UCSD-AML1 (cell line): ENCODE measurements around the gene SHANK3.
"Not testable (repeated sequence)": the region's sequence is repeated elsewhere in the genome, so short reads cannot be mapped to it uniquely, and the experiment has no call there.

ENCODE experiments used
- DNase-seq: peaks from one replicate; lab custom pipeline; 2025; ENCODE audit not compliant: unreplicated experiment; lab: John Stamatoyannopoulos, UW

SHANK3 gene

DNA sequence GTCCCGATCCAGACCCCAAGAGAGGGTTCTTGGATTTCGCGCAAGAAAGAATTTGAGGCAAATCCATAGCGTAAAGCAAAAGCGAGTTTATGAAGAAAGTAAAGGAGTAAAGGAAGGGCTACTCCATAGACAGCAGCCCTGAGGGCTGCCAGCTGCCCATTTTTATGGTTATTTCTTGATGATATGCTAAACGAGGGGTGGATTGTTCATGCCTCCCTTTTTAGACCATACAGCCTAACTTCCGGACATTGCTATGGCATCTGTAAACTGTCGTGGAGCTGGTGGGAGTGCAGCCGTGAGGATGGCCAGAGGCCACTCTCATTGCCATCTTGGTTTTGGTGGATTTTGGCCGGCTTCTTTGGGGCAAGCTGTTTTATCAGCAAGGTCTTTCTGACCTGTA, 19.4 kb upstream of the SHANK3 start:
- DNase-seq, result no peak

DNA sequence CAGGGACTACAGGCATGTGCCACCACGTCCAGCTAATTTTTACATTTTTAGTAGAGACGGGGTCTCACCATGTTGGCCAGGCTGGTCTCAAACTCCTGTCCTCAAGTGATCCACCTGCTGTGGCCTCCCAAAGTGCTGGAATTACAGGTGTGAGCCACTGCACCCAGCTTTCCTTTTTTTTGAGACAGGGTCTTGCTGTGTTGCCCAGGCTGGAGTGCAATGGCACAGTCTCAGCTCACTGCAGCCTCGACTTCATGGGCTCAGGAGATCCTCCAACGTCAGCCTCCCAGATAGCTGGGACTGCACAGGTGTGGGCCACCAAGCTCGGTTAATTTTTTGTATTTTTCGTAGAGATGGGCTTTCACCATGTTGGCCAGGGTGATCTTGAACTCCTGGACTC, 18.0 kb upstream of the SHANK3 start:
- not testable (repeated sequence) for DNase-seq

DNA sequence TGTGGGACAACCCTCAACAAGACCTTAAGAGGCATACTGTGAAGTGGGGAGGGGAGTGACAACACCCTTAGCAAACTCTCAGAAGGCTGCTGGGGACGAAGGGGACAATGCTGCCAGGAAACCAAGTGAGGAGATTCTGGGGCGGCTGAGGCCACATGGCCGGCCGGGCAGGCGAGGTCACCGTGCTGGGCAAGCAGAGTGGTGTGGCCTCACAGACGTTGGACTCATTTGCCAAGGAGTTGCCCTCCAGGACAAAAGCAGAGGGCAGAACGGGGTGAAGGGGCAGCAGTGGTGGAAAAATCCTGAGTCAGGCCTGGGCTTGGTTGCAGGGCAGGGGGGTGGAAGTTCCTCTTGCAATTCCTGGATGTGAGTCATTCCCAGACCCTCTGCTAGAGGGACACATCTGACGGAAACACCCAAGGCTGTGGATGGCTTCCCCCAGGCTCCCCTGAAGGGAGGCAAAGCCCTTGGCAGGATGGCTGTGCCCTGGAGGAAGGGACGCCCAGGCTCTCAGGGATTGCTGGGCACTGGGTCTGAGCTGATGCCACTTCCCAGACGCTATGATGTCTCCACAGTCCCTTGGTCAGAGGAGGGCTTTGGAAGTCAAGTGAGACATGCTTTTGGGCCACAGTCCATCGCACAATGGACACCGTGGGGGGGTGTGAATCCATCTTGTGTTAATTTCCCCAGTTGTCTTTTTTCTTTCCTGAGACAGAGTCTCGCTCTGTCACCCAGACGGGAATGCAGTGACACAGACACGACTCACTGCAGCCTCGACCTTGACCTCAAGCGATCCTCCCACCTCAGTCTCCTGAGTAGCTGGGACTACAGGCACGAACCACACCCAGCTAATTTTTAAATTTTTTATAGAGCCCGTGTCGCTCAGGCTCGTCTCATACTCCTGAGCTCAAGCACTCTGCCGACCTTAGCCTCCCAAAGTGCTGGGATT, 16.2 kb upstream of the SHANK3 start:
- peak; percentile 78 for DNase-seq

DNA sequence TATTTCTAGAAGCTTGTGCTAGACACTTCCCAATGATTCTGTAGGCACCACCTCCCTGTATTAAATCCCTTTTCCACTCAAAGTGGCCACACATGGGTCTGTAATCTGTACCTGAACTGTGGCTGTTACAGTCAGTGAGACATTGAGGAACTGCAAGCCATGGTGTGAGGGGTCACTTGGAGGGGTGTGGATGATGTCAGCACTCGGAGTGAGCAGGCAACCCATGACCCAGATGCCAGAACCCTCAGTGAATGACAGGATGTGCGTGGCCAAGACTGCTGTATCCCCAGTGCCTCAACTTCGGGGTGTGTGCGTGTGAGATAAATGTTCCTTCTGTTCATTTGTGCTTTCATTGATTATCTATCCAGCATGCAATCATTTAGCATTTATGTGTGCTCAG, 14.7 kb upstream of the SHANK3 start:
- DNase-seq, result peak; percentile 32

DNA sequence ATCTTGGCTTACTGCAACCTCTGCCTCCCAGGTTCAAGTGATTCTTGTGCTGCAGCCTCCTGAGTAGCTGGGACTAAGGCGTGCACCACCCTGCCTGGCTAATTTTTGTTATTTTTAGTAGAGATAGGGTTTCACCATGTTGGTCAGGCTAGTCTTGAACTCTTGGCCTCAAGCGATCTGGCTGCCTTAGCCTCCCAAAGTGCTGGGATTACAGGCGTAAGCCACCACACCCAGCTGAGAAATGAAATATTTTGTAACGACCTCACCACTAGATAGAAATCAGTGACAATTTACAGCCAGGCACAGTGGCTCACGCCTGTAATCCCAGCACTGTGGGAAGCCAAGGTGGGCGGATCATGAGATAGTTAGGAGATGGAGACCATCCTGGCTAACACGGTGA, 12.9 kb upstream of the SHANK3 start:
- DNase-seq, result not testable (repeated sequence)

DNA sequence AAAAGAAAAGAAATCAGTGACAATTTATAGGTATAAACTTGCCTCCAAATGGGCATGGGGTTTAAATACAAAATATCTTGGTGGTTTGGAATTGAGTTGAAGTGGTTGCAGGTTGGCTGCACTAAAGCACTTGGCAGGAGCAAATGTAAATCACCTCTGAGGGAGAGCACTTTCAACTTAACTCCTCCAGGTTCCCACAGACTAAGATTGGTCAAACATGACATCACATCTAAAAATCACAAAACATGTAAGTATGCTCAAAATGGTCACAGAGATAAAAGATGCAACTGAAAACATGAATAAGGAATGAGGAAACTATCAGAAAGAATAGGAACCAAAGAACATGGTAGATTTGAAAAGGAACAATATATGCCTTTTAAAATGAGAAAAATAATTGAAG, 12.3 kb upstream of the SHANK3 start:
- DNase-seq, result no peak

DNA sequence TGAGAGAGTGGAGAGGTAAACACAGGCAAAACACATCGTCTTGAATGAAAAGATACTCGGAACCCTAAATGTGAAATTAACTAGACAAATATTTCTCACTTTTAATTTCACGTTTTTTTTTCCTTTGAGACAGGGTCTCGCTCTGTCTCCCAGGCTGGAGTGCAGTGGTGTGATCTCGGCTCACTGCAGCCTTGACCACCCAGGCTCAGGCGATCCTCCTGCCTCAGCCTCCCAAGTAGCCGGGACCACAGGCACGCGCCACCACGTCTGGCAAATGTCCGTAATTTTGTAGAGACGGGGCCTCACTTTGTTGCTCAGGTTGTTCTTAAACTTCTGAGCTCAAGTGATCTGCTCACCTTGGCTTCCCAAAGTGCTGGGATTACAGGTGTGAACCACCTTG, 7.4 kb upstream of the SHANK3 start:
- DNase-seq, result no peak

DNA sequence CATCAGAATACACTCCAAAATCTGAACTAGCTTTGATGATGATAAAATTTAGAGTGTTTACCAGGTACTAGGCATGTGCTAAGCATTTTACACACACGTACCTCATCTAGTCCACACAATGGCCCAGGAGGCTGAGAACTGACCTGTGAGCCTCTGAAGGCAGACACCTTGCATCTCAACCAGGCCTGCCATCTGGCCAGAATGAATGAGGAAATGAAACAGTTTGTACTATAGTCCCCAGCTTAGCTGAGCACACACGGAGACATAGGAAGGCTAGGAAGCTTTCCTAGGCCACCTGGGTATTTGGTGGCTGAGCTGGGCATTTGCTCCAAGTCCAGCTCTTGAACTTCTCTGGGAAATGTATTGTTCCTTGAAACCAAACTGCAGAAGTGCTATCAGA, 6.9 kb upstream of the SHANK3 start:
- no peak for DNase-seq

DNA sequence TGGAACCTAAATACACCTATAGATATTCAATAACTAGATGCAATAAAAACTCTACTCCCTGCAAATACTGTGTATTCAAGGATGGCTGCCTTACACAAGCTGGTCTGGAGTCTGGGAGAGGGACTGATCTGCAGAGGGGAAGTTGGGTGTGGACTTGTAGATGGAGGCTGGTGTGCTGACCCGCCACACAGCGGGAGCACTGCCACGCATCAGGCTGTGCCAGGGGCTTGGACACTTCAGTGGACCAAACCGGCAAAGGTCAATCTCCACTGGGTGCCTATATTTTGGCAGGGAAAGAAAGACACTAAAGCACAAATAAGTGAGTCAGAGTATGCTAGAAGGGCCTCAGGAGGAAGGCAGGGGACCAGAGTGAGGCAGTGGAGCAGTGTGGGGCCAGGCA, 2.1 kb upstream of the SHANK3 start:
- DNase-seq, result peak; percentile 42

DNA sequence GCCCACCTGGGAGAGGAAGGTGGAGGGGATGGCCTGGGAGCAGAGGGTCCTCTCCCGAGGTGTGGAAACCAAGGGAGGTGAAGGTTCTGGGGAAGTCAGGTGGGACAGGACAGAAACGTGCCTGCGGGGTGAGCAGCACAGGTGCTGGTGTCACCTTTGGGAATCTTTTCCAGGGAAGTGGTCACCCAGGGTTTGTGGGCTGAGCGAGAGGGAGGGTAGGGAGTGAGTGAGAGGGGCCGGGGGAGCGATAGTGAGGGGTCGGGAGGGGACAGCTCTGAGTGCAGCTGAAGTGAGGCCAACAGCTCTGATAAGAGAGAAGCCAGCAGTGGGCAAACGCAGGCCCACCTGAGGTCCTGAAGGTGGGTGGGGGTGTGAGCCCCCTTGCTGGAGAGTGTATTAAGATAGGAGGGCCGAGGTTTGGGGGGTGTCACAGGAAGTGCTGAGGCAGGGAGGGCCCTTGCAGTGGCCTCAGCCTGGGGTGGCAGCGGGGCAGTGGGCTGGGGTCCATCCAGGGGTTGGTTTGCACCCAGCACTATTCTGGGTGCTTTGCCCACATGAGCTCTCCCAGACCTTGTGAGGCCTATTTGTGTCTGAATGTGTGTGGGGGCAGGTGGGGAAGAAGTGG, 1.6 kb upstream of the SHANK3 start:
- DNase-seq, result no peak

DNA sequence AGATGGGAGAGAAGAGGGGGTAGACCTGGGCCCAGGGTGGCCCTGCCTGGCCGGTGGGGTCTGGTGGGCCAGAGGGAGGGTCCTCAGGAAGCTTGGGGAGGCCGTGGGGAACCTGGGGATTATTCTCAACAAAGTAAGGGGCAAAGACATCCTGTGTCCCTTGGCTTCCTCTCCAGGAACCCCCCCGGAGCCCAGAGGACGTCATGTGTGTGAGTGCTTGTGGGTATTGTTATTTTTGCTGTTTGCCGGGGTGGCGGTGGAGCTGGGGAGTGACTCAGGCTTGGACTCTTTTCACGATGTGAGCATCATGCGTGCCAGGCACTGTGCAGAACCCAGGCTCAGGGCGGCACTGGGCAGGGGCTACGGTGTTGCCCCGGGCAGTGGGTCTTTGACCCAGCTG, 982 bp upstream of the SHANK3 start:
- DNase-seq, result peak; percentile 73

DNA sequence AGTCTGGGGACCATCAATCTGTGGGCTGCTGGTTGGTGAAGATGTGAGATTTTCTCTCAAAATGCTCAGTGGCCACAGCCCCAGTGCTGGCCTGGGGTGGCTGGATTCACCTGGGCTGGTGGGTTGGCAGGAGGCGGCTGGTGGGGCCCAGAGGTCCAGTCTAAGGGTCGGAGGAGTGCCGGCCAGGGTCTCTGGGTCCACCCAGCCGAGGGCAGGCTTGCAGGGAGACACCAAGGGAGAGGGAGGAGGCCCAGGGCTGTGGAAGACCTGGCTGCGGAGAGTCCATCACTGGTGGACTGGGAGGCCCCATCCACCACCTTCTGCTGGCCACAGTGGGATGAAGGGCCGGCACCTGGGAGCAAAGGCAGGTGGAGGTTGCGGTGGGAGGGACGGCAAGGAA, 582 bp upstream of the SHANK3 start:
- no peak for DNase-seq

DNA sequence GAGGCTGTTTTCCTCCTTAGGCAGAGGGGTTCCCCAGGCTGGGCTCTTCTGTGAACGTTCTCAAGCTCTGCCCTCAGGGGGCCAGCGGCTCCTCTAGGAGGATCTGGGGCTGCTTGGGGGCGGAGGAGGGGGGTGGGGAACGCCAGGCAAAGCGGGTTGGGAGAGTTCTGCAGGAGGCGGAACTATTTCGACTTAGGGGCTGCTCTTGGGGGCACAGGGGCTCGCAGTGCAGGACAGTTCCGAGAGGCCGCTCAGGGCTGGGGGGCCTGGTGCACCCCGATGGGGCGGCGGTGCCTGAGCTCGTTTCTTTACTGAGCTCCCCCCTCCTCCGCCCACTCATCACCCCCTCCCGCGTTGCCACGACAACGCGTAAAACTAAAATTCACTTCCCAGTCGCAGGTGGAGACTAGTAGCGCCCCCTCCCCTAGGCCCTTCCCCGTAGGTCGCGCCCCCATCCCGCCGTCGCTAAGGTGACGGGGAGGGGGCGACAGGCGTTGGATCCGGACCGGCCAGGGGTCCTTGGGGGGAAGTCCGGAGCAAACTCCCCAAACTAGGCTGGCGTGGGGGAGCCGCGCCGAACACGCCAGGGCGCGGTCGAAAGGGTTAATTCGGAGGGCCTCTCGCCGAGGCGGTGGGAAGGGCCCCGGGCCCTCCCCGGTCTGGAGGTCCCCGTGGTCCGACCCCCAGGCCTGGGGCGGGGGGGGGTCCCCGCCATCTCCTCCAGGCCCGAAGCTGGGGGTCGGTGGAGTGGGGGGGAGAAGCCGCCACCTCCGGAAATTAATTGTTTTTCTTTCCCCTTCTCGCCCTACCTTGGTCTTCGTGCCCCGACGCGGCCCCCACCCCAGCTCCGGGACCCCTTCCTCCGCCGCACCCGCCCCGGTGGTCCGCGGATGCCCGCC, 857 bp downstream of the SHANK3 start:
- peak; percentile 67 for DNase-seq

DNA sequence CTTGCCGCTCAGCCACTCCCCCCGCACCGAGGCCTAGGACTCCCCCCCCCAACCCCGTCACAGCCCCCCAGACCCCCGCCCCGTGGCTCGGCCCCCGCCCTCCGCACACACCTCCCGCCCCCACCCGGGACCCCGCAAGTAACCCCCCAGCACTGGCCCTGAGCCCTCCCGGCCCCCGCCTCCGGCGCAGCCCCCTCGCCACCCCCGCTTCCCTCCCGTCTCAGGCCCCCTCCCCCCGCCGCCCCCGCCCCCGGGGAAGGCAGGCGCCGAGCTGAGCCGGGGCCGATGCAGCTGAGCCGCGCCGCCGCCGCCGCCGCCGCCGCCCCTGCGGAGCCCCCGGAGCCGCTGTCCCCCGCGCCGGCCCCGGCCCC, 1.5 kb downstream of the SHANK3 start:
- no peak for DNase-seq

DNA sequence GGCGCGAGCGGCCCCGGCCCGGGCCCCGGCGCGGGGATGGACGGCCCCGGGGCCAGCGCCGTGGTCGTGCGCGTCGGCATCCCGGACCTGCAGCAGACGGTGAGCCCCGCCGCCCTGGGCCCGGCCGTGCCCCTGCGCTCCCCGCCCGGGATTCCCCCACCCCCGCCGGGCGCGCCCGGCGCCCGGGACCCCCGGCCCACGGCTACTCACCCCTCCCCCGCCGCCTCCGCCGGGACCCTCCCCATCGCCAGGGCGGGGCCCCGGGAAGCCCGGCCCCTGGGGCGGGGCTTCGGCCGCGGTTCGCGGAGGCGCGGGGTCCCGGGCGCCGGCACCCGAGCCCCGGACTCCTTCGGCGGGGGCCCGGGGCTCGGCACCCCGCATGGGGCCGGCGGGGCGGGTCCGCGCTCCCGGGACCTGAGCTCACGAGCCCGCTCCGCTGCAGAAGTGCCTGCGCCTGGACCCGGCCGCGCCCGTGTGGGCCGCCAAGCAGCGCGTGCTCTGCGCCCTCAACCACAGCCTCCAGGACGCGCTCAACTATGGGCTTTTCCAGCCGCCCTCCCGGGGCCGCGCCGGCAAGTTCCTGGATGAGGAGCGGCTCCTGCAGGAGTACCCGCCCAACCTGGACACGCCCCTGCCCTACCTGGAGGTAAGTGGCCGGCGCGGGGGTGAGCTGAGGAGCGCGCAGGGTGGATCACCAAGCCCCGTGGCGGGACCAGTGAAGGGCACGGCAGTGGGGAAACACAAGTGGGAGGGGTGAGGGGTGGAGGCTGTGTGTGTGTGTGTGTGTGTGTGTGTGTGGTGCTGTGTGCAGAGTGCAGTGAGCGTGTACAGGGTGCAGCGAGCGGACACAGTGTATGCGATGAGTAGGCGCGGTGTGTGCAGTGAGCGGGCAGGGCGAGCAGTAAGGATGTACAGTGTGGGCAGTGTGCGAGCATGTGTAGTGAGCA, 2.3 kb downstream of the SHANK3 start:
- DNase-seq, result peak; percentile 47

DNA sequence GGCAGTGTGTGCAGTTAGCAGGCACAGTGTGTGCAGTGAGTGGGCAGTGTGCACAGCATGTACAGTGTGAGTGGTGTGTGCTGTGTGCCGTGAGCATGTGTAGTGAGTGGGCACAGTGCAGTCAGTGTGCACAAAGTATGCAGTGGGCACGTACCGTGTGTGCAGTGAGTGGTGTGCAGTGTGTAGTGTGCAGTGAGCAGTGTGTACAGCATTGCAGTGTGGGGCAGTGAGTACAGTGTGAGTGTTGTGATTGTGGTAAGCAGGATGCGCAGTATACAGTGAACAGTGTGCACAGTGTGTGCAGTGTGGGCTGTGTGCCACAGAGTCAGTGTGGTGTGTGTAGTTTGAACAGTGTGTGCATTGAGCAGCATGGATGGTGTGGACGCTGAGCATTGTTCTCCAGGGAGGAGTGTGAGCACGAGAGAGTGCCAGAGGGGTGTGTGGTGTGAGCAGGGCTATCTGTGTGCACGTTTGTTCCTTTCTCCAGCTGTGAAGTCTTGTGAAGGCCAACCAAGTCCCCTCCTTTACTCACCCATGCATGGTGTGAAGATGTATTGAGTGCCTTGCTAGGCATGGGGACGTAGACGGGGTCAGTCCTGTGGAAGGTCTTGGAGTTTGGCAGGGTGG, 3.0 kb downstream of the SHANK3 start:
- no peak for DNase-seq

DNA sequence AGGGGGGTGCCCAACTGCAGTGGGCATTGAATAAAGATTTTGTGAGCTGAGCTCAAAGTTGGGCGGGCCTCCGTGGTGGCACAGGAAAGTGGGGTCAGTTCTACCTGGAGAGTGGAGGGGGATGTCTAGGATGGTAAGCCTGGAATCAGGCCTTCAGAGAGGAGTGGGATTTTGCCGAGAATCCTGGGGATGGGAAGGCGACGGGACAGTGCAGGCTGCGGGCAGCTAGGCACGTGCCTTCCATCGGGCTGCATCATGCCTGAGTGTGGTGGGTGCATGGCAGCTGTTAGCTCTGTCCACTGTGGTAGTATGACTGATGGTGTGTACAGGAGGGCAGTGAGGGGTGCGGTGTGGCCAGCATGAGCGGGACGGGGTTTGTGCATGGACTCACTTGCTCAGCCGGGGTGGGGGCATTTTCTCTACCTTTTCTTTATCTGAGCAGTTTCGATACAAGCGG, 3.6 kb downstream of the SHANK3 start:
- DNase-seq, result no peak

DNA sequence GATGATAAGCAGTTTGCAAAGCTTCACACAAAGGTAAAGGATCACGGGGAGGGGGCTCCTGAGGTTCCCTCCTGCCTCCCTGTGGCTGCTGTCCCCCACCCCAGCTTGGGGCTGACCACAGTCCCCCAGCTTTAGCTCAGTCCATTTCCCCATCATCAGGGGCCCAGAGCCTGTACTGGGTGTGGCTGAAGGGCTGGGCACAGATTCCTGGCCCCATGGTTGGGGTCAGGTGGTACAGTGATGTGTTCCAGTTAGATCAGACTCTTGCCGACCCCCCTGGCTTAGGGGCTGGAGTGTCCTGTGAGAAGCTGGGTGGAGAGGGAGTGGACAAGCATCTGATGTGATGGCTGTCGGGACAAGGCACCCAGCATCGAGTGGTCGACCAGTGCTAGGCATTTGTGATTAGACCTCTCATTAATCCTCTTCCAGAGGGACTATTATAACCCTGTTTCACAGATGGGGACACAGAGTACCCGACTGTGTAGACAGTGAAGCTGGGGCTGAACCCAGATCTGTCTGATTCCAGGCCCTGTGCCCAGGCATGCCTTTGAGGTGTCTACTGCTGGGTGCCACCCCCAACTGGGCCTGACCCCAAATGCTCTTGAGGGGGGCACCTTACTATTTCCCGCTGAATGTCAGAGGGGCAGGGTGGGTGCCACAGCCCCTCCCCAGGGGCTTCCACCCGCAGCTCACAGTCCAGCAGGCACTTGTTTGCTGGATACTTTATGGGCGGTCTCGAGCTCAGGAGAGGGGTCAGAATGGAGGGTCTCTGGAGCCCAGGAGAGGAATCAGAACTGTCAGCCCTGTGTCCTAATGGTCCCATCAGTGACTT, 4.3 kb downstream of the SHANK3 start:
- DNase-seq, result no peak
